Gastroesophageal sphincter (tissue), 3 donors: ENCODE results near the gene TMEM191B.
"Not testable (repeated sequence)": the region's sequence is repeated elsewhere in the genome, so short reads cannot be mapped to it uniquely, and the experiment has no call there.

Experiments used
- CTCF ChIP-seq, 4 experiments: fragments of 200-600 bp in 2 of 4; fragments of 450-650 bp in 2 of 4; sonication (generic) in 1 of 4; IDR thresholded peaks; one replicate each; pipeline ENCODE4 v1.5.1; 2017 to 2019; ENCODE audit warnings: antibody characterized with exemption in 4 of 4, mild to moderate bottlenecking in 2 of 4, moderate library complexity in 2 of 4
- EP300 ChIP-seq: sonication (generic); formaldehyde crosslinking; IDR thresholded peaks from one replicate; pipeline ENCODE4 v1.6.1; 2017; ENCODE audit warnings: antibody characterized with exemption, mild to moderate bottlenecking
- POLR2A ChIP-seq, 2 donors: fragments of 450-650 bp; IDR thresholded peaks; one replicate each; pipeline ENCODE4 v1.6.1; 2017; ENCODE audit warnings: antibody characterized with exemption in 2 of 2, mild to moderate bottlenecking in 2 of 2, moderate library complexity in 1 of 2
- POLR2AphosphoS5 ChIP-seq: sonication (generic); formaldehyde crosslinking; IDR thresholded peaks from one replicate; pipeline ENCODE4 v1.6.1; 2017; ENCODE audit warnings: antibody characterized with exemption

GRCh38 chr22:18496227-18496626 is 31.4 kb upstream of the TMEM191B start:
- not testable (repeated sequence) for TF ChIP-seq CTCF (IDR thresholded peaks at IDR 0.05); EP300; POLR2A (IDR thresholded peaks at IDR 0.05); POLR2AphosphoS5
